ENCODE data around the gene FANCF.
A peak's percentile ranks its signal among the peaks of the same experiment; 100 is the strongest.

FANCF gene

GRCh38 chr11:22626573-22627239 is 1.1 kb upstream of the FANCF start:
- DNase-seq = no peak

- peak in 45 of 58 donors; percentile 30 to 83 (median 68) for DNase-seq
Observed at GRCh38 chr11:22624742-22625447, 728 bp downstream of the FANCF start.

- no peak for DNase-seq
Observed at GRCh38 chr11:22617868-22618267, 7.8 kb downstream of the FANCF start.

GRCh38 chr11:22603933-22604332 is 21.7 kb downstream of the FANCF start:
- no peak for DNase-seq

- DNase-seq = no peak
Observed at GRCh38 chr11:22602504-22602903, 23.1 kb downstream of the FANCF start.

GRCh38 chr11:22599458-22599857 is 26.2 kb downstream of the FANCF start:
- DNase-seq = no peak

- no peak for DNase-seq
Observed at GRCh38 chr11:22597062-22597461, 28.6 kb downstream of the FANCF start.

GRCh38 chr11:22584976-22585375 is 40.6 kb downstream of the FANCF start:
- peak in 3 of 58 donors; percentile 2 to 37 (median 3) for DNase-seq

GRCh38 chr11:22583963-22584492 is 41.6 kb downstream of the FANCF start:
- DNase-seq = no peak

GRCh38 chr11:22582151-22582410 is 43.5 kb downstream of the FANCF start:
- no peak for DNase-seq

GRCh38 chr11:22581354-22582150 is 44.1 kb downstream of the FANCF start:
- DNase-seq = peak in 2 of 58 donors; percentile 7 to 28

- no peak for DNase-seq
Observed at GRCh38 chr11:22577854-22578253, 47.8 kb downstream of the FANCF start.
